Activated naive CD8-positive, alpha-beta T cell treated with anti-CD3 and anti-CD28 coated beads, Interleukin-2, amount 50 U/mL, for 24 hours (primary cell): ENCODE results near the gene AQP10.
"Not testable (repeated sequence)": the region's sequence is repeated elsewhere in the genome, so short reads cannot be mapped to it uniquely, and the experiment has no call there.

ENCODE experiments used
- ATAC-seq: fragments of 150-1000 bp; cut with Tn5 transposase; one replicate; pipeline ENCODE4 v1.10.0; 2021
- DNase-seq: peaks from one replicate; pipeline ENCODE4 v3.0.0; 2021
- H3K27ac Mint-ChIP-seq: one replicate; pipeline ENCODE4 v1.8.0; 2021; ENCODE audit warnings: mild to moderate bottlenecking, mixed read lengths
- H3K27me3 Mint-ChIP-seq: one replicate; pipeline ENCODE4 v1.8.0; 2021; ENCODE audit warnings: mixed read lengths
- H3K36me3 Mint-ChIP-seq: one replicate; pipeline ENCODE4 v1.8.0; 2021; ENCODE audit warnings: low read depth, mixed read lengths
- H3K4me1 Mint-ChIP-seq: one replicate; pipeline ENCODE4 v1.8.0; 2021; ENCODE audit warnings: mixed read lengths
- H3K4me3 Mint-ChIP-seq: one replicate; pipeline ENCODE4 v1.8.0; 2021; ENCODE audit warnings: mild to moderate bottlenecking, moderate library complexity, mixed read lengths
- H3K9me3 Mint-ChIP-seq: one replicate; pipeline ENCODE4 v1.8.0; 2021; ENCODE audit warnings: mixed read lengths

The AQP10 gene

GRCh38 chr1:154346276-154346917 lies 25.5 kb downstream of the AQP10 start:
- Mint-ChIP-seq H3K27ac (peak overlapping the region; percentile 29), H3K9me3 (no peaks in the 10 kb centered on the region)

GRCh38 chr1:154347961-154348360 lies 27.1 kb downstream of the AQP10 start:
- Mint-ChIP-seq H3K4me1 (peaks cover 63% of the 10 kb centered on the region), H3K9me3 (no peaks in the 10 kb centered on the region), H3K27me3 (peaks cover 3% of the 10 kb centered on the region), H3K27ac (peak overlapping the region; percentile 71), H3K4me3 (no peak overlapping the region), H3K36me3 (peaks cover 47% of the 10 kb centered on the region)
- no peak for ATAC-seq
- DNase-seq, result no peak

More at GRCh38 chr1:154346276-154346917, 25.5 kb downstream of the AQP10 start:
- no peaks in the 10 kb centered on the region for H3K27me3 Mint-ChIP-seq
- no peak overlapping the region for H3K4me3 Mint-ChIP-seq
- peaks cover 68% of the 10 kb centered on the region for H3K4me1 Mint-ChIP-seq
- ATAC-seq, result no peak
- peaks cover 55% of the 10 kb centered on the region for H3K36me3 Mint-ChIP-seq
- DNase-seq, result no peak

GRCh38 chr1:154348429-154349076 lies 27.7 kb downstream of the AQP10 start:
- DNase-seq (no peak), ATAC-seq (no peak)
- Mint-ChIP-seq H3K27ac (no peak overlapping the region), H3K36me3 (peaks cover 41% of the 10 kb centered on the region), H3K9me3 (no peaks in the 10 kb centered on the region), H3K27me3 (peaks cover 6% of the 10 kb centered on the region), H3K4me3 (no peak overlapping the region), H3K4me1 (peaks cover 63% of the 10 kb centered on the region)

GRCh38 chr1:154349121-154349520 lies 28.2 kb downstream of the AQP10 start:
- H3K36me3 Mint-ChIP-seq, result peaks cover 36% of the 10 kb centered on the region
- H3K27ac Mint-ChIP-seq, result no peak overlapping the region
- peaks cover 63% of the 10 kb centered on the region for H3K4me1 Mint-ChIP-seq
- no peak for DNase-seq
- no peaks in the 10 kb centered on the region for H3K9me3 Mint-ChIP-seq
- ATAC-seq, result no peak
- peaks cover 11% of the 10 kb centered on the region for H3K27me3 Mint-ChIP-seq
- H3K4me3 Mint-ChIP-seq, result no peak overlapping the region

- Mint-ChIP-seq H3K27me3 (peaks cover 11% of the 10 kb centered on the region), H3K27ac (no peak overlapping the region), H3K9me3 (no peaks in the 10 kb centered on the region), H3K4me3 (no peak overlapping the region), H3K4me1 (peaks cover 54% of the 10 kb centered on the region), H3K36me3 (peaks cover 26% of the 10 kb centered on the region)
- no peak for ATAC-seq
- DNase-seq, result no peak
These were observed 29.5 kb downstream of the AQP10 start for GRCh38 chr1:154350383-154350782.

GRCh38 chr1:154351363-154352068 lies 30.6 kb downstream of the AQP10 start:
- DNase-seq (no peak), ATAC-seq (no peak)
- Mint-ChIP-seq H3K36me3 (peaks cover 19% of the 10 kb centered on the region), H3K4me3 (no peak overlapping the region), H3K9me3 (no peaks in the 10 kb centered on the region), H3K27ac (no peak overlapping the region), H3K4me1 (peaks cover 43% of the 10 kb centered on the region), H3K27me3 (peaks cover 11% of the 10 kb centered on the region)

GRCh38 chr1:154352245-154352580 lies 31.3 kb downstream of the AQP10 start:
- H3K9me3 Mint-ChIP-seq, result no peaks in the 10 kb centered on the region
- ATAC-seq, result no peak
- H3K36me3 Mint-ChIP-seq, result peaks cover 15% of the 10 kb centered on the region
- no peak overlapping the region for H3K27ac Mint-ChIP-seq
- no peak for DNase-seq
- H3K4me3 Mint-ChIP-seq, result peak overlapping the region; percentile 79
- H3K4me1 Mint-ChIP-seq, result peaks cover 37% of the 10 kb centered on the region
- peaks cover 11% of the 10 kb centered on the region for H3K27me3 Mint-ChIP-seq

- peak overlapping the region; percentile 79 for H3K4me3 Mint-ChIP-seq
- H3K4me1 Mint-ChIP-seq, result peaks cover 32% of the 10 kb centered on the region
- peak overlapping the region; percentile 88 for H3K27ac Mint-ChIP-seq
These were observed 31.9 kb downstream of the AQP10 start for GRCh38 chr1:154352581-154353459.

GRCh38 chr1:154353460-154353904 lies 32.6 kb downstream of the AQP10 start:
- Mint-ChIP-seq H3K4me1 (peaks cover 27% of the 10 kb centered on the region), H3K4me3 (peak overlapping the region; percentile 79), H3K36me3 (peaks cover 6% of the 10 kb centered on the region), H3K27me3 (peaks cover 11% of the 10 kb centered on the region), H3K27ac (peak overlapping the region; percentile 88), H3K9me3 (no peaks in the 10 kb centered on the region)
- DNase-seq (no peak), ATAC-seq (peak; percentile 74)

More at GRCh38 chr1:154352581-154353459, 31.9 kb downstream of the AQP10 start:
- H3K9me3 Mint-ChIP-seq, result no peaks in the 10 kb centered on the region
- peaks cover 11% of the 10 kb centered on the region for H3K27me3 Mint-ChIP-seq
- peak; percentile 63 for DNase-seq
- H3K36me3 Mint-ChIP-seq, result peaks cover 12% of the 10 kb centered on the region
- ATAC-seq, result peak; percentile 77

GRCh38 chr1:154353966-154354365 lies 33.1 kb downstream of the AQP10 start:
- H3K9me3 Mint-ChIP-seq, result no peaks in the 10 kb centered on the region
- ATAC-seq, result no peak
- H3K4me1 Mint-ChIP-seq, result peaks cover 27% of the 10 kb centered on the region
- H3K36me3 Mint-ChIP-seq, result peaks cover 2% of the 10 kb centered on the region
- no peak for DNase-seq
- peak overlapping the region; percentile 79 for H3K4me3 Mint-ChIP-seq
- H3K27ac Mint-ChIP-seq, result peak overlapping the region; percentile 88
- H3K27me3 Mint-ChIP-seq, result peaks cover 11% of the 10 kb centered on the region

GRCh38 chr1:154358519-154358918 lies 37.6 kb downstream of the AQP10 start:
- H3K36me3 Mint-ChIP-seq, result no peaks in the 10 kb centered on the region
- DNase-seq (no peak), ATAC-seq (no peak)
- no peak overlapping the region for H3K4me3 Mint-ChIP-seq
- H3K4me1 Mint-ChIP-seq, result peaks cover 9% of the 10 kb centered on the region
- H3K27me3 Mint-ChIP-seq, result peaks cover 5% of the 10 kb centered on the region
- H3K27ac Mint-ChIP-seq, result no peak overlapping the region
- H3K9me3 Mint-ChIP-seq, result no peaks in the 10 kb centered on the region

- H3K4me3 Mint-ChIP-seq, result no peak overlapping the region
- no peak overlapping the region for H3K27ac Mint-ChIP-seq
- DNase-seq (no peak), ATAC-seq (no peak)
- H3K36me3 Mint-ChIP-seq, result no peaks in the 10 kb centered on the region
- no peaks in the 10 kb centered on the region for H3K27me3 Mint-ChIP-seq
- H3K4me1 Mint-ChIP-seq, result no peaks in the 10 kb centered on the region
- no peaks in the 10 kb centered on the region for H3K9me3 Mint-ChIP-seq
These were observed 39.4 kb downstream of the AQP10 start for GRCh38 chr1:154360288-154360687.

GRCh38 chr1:154360881-154361280 lies 40.0 kb downstream of the AQP10 start:
- not testable (repeated sequence) for H3K4me1 Mint-ChIP-seq, H3K27me3 Mint-ChIP-seq, H3K4me3 Mint-ChIP-seq, H3K9me3 Mint-ChIP-seq, DNase-seq, ATAC-seq, H3K27ac Mint-ChIP-seq, H3K36me3 Mint-ChIP-seq

- Mint-ChIP-seq H3K4me1 (peaks cover 6% of the 10 kb centered on the region), H3K27me3 (no peaks in the 10 kb centered on the region), H3K36me3 (no peaks in the 10 kb centered on the region), H3K9me3 (no peaks in the 10 kb centered on the region), H3K27ac (no peak overlapping the region), H3K4me3 (no peak overlapping the region)
- DNase-seq (no peak), ATAC-seq (no peak)
These were observed 40.5 kb downstream of the AQP10 start for GRCh38 chr1:154361357-154361756.
